Heart left ventricle (tissue), 16 donors: ENCODE results near the gene MPST. TPM values are rescaled to one million over a fixed set of nuclear protein-coding genes. Genes with fewer than 3 reads are reported as not detected.
A peak's percentile ranks its signal among the peaks of the same experiment; 100 is the strongest.

Experiments used
- ATAC-seq, 4 donors: fragments of 200-7000 bp; cut with Tn5 transposase; one replicate each; pipeline ENCODE4 v1.9.1; 2020 to 2022; ENCODE audit warnings: moderate library complexity in 4 of 4, mild to moderate bottlenecking in 3 of 4, moderate number of reproducible peaks in 1 of 4
- DNase-seq, 5 donors: peaks; one replicate each; pipeline ENCODE4 v3.0.0-alpha.2; 2020
- H3K27ac ChIP-seq, 12 donors: fragments of 200-600 bp; sonication (generic) in 4 of 12; one replicate each; pipeline versions ENCODE4 v1.5.0 to v1.8.0; 2016 to 2022; ENCODE audit warnings: mild to moderate bottlenecking in 2 of 12
- H3K27me3 ChIP-seq, 9 donors: fragments of 200-600 bp; sonication (generic) in 2 of 9; one replicate each; pipeline versions ENCODE4 v1.5.1 to v1.8.0; 2016 to 2022; ENCODE audit warnings: mild to moderate bottlenecking in 3 of 9
- H3K36me3 ChIP-seq, 9 donors: fragments of 200-600 bp; sonication (generic) in 2 of 9; one replicate each; pipeline versions ENCODE4 v1.5.0 to v1.8.0; 2018 to 2022; ENCODE audit warnings: mild to moderate bottlenecking in 2 of 9
- H3K4me1 ChIP-seq, 12 donors: fragments of 200-600 bp; sonication (generic) in 4 of 12; one replicate each; pipeline versions ENCODE4 v1.5.0 to v1.8.0; 2016 to 2022; ENCODE audit warnings: mild to moderate bottlenecking in 3 of 12
- H3K4me3 ChIP-seq, 12 donors: fragments of 200-600 bp; sonication (generic) in 4 of 12; one replicate each; pipeline versions ENCODE4 v1.5.0 to v1.8.0; 2017 to 2022; ENCODE audit warnings: mild to moderate bottlenecking in 9 of 12, moderate library complexity in 4 of 12
- H3K9me3 ChIP-seq, 12 donors: fragments of 200-600 bp; sonication (generic) in 4 of 12; one replicate each; pipeline versions ENCODE4 v1.5.0 to v1.8.0; 2016 to 2022; ENCODE audit warnings: mild to moderate bottlenecking in 1 of 12
- CTCF ChIP-seq, 12 donors: fragments of 200-600 bp; sonication (generic) in 4 of 12; IDR thresholded peaks; one replicate each; pipeline versions ENCODE4 v1.5.0 to v1.8.0; 2018 to 2022; ENCODE audit warnings: antibody characterized with exemption in 12 of 12, mild to moderate bottlenecking in 5 of 12
- POLR2A ChIP-seq, 2 donors: fragments of 450-650 bp; IDR thresholded peaks; one replicate each; pipeline ENCODE4 v1.6.1; 2017; ENCODE audit warnings: antibody characterized with exemption in 2 of 2, mild to moderate bottlenecking in 2 of 2, moderate library complexity in 2 of 2
- WGBS, 4 donors: extraction: QIAGEN DNeasy Blood & Tissue Kit in 2 of 4; methylation state at CpG; one replicate each; pipeline versions ENCODE4 v1.1.5 to v1.1.7; 2013 to 2018; 5-methylcytosine and 5-hydroxymethylcytosine counted together
- intact Hi-C, 10 donors: fragments of 100-400 bp; cut with DNase I; formaldehyde crosslinking; loops; one replicate each; pipeline versions ENCODE4 v1.11.1 to v1.14.2; 2022
- polyA plus RNA-seq, 2 donors: library from polyadenylated mRNA; stranded (reverse); fragments of 200-250 nt; gene quantifications; one replicate each; pipeline ENCODE4 v1.2.3, GENCODE V29; 2013
- total RNA-seq, 9 donors: library from RNA; depleted of rRNA in 2 of 9; stranded (reverse); fragments of >200 nt in 2 of 9; fragmentation: NEBNext Ultra II Directional in 3 of 9; extraction: Animal tissue kit (Norgen Biotek cat#: 25700) in 3 of 9; gene quantifications; one replicate each; pipeline versions ENCODE4 v1.1.0 to v1.2.4, GENCODE V29; 2016 to 2023
- donor health status: ischemic (EF 13 %, LVEDD 7.1; RV severe dilation, severe dysfunction).
- donor health status: healthy with polysubstance abuse.
- donor health status: DM: no; HTN: yes; CAD: no.
- donor health status: DM: no; HTN: no; CAD: no.
- donor health status: ischemic (EF 25% LVEDD 6.9; RV normal size, moderate dysfunction).
- donor health status: ischemic (EF 25% LVEDD 5.7; RV mildly dilated, moderate dysfunction).
- donor health status: healthy.
- donor health status: DM: yes; HTN: yes; CAD: no.
- donor health status: ischemic (EF 35%, LVEDD 5.7; RV mildly dilated, moderate dysfunction).
- donor health status: nonischemic (EF 11% LVEDD 7.7; RV severe dilation, severe dysfunction).
- donor health status: DM: yes; HTN: yes; CAD: no.
- donor health status: PGD.
- donor health status: ischemic (EF 29% LVEDD 5.4; RV normal size, mild dysfunction).
- donor health status: nonischemic (EF 23%, LVEDD 6.1; RV moderate dilation, normal function).

Gene MPST
- total and polyA plus RNA-seq, 11 donors = 27.5 to 157 (median 59.9) TPM

GRCh38 chr22:37054600-37055365, 35.2 kb downstream of the MPST start:
- ATAC-seq (no peak), DNase-seq (peak in 1 of 5 donors; percentile 11)
- WGBS, 4 donors = 94 to 97% (median 96%) methylated on average over 15 to 20 of the region's 20 CpGs
- H3K9me3 ChIP-seq = no peaks in the 10 kb centered on the region
- peaks cover 0 to 53% (median 19%) of the 10 kb centered on the region in 9 donors for H3K36me3 ChIP-seq
- TF ChIP-seq CTCF (IDR thresholded peaks at IDR 0.05) = no peak
- no peak for TF ChIP-seq POLR2A (IDR thresholded peaks at IDR 0.05)
- no peaks in the 10 kb centered on the region for H3K27me3 ChIP-seq
- H3K4me3 ChIP-seq = no peak overlapping the region
- intact Hi-C loops = no loop called here
- H3K27ac ChIP-seq = no peak overlapping the region
- peaks cover 0 to 32% (median 21%) of the 10 kb centered on the region in 12 donors for H3K4me1 ChIP-seq

GRCh38 chr22:37056246-37056645, 36.7 kb downstream of the MPST start:
- DNase-seq (peak in 1 of 5 donors; percentile 26), ATAC-seq (no peak)
- H3K36me3 ChIP-seq = peaks cover 0 to 61% (median 19%) of the 10 kb centered on the region in 9 donors
- H3K4me1 ChIP-seq = peaks cover 0 to 28% (median 20%) of the 10 kb centered on the region in 12 donors
- WGBS, 4 donors = 93 to 97% (median 96%) methylated on average over 13 of the region's 13 CpGs
- TF ChIP-seq CTCF (IDR thresholded peaks at IDR 0.05) (no peak), POLR2A (IDR thresholded peaks at IDR 0.05) (no peak)
- H3K27ac ChIP-seq = no peak overlapping the region
- intact Hi-C loops = no loop called here
- H3K4me3 ChIP-seq = no peak overlapping the region
- no peaks in the 10 kb centered on the region for H3K27me3 ChIP-seq
- H3K9me3 ChIP-seq = no peaks in the 10 kb centered on the region

- peak in 1 of 5 donors; percentile 21 for DNase-seq
- H3K36me3 ChIP-seq = peaks cover 0 to 61% (median 19%) of the 10 kb centered on the region in 9 donors
These were observed 37.7 kb downstream of the MPST start for GRCh38 chr22:37057226-37057625.

More at GRCh38 chr22:37057226-37057625, 37.7 kb downstream of the MPST start:
- TF ChIP-seq POLR2A (IDR thresholded peaks at IDR 0.05) (no peak), CTCF (IDR thresholded peaks at IDR 0.05) (no peak)
- no peak overlapping the region for H3K27ac ChIP-seq
- peaks cover 0 to 19% (median 16%) of the 10 kb centered on the region in 12 donors for H3K4me1 ChIP-seq
- no peaks in the 10 kb centered on the region for H3K9me3 ChIP-seq
- no peak overlapping the region for H3K4me3 ChIP-seq
- no peak for ATAC-seq
- intact Hi-C loops = no loop called here
- WGBS, 4 donors = 84 to 97% (median 85%) methylated on average over 6 to 9 of the region's 9 CpGs
- no peaks in the 10 kb centered on the region for H3K27me3 ChIP-seq
